NB4 (cell line): Measurements from ENCODE around the gene GFY.

Experiments used
- CTCF ChIP-seq: IDR thresholded peaks from one replicate; pipeline ENCODE4 v1.5.1; 2012; ENCODE audit warnings: low read depth, low read length
- MAX ChIP-seq: IDR thresholded peaks from 2 replicates; pipeline ENCODE4 v1.6.1; 2011; ENCODE audit warnings: low read depth, low read length
- POLR2A ChIP-seq: IDR thresholded peaks from 2 replicates; pipeline ENCODE4 v1.6.1; 2011; ENCODE audit warnings: mild to moderate bottlenecking; ENCODE audit not compliant: insufficient read length; ENCODE audit errors: extremely low read depth

GRCh38 chr19:49390131-49390928, 34.9 kb upstream of the GFY start:
- TF ChIP-seq CTCF: no peak
- TF ChIP-seq POLR2A: no peak
- no peak for TF ChIP-seq MAX
